ENCODE data around the gene TSPOAP1. TPM values are rescaled to one million over a fixed set of nuclear protein-coding genes. Genes with fewer than 3 reads are reported as not detected.

The TSPOAP1 gene
- polyA plus RNA-seq, 2 of the 4 experiments (the other 2 are of a cell fraction): not detected

GRCh38 chr17:58279736-58280479, 48.7 kb downstream of the TSPOAP1 start:
- no peak overlapping the region for H3K27ac ChIP-seq
- CTCF ChIA-PET: interaction anchor here (0.6 to 3.0 kb wide), 6 partner anchors 8 to 38 kb away, joined by 3 to 10 read pairs (median 5); no protein-coding TSS in a partner anchor
- WGBS (ENCODE audit: missing lambda C conversion rate): 48% methylated on average over 16 of the region's 16 CpGs
- no peak overlapping the region for H3K4me2 ChIP-seq
- H3K4me3 ChIP-seq: no peak overlapping the region
- no peak for FAIRE-seq
- 0 out of 6 replicates have a peak, but pooled peaks of 1 of the 2 experiments have one; percentile 7 for ATAC-seq
- no peaks in the 10 kb centered on the region for H3K4me1 ChIP-seq
- POLR2A ChIA-PET: no interaction called here
- no peak for DNase-seq (ENCODE audit: low read depth in 1 of 2, low spot score in 1 of 2)
- TF ChIP-seq POLR2A (IDR thresholded peaks at IDR 0.05; ENCODE audit: low read length) (no peak), HEYL (CRISPR knock-in tag; IDR thresholded peaks at IDR 0.05) (no peak), CTCF (IDR thresholded peaks at IDR 0.05) (no peak), RCOR1 (IDR thresholded peaks at IDR 0.05; ENCODE audit: low read depth, low read length) (no peak), RAD21 (conservative IDR thresholded peaks at IDR 0.05 in 1 of 2, IDR thresholded peaks at IDR 0.05 in 1 of 2) (no peak), NFE2L2 (conservative IDR thresholded peaks at IDR 0.05; ENCODE audit: low read length) (no peak), JUNB (IDR thresholded peaks at IDR 0.05) (no peak), REST (IDR thresholded peaks at IDR 0.05) (no peak), EP300 (IDR thresholded peaks at IDR 0.05) (no peak), ELK1 (IDR thresholded peaks at IDR 0.05; ENCODE audit: low read depth, low read length) (no peak), FOSB (CRISPR knock-in tag; IDR thresholded peaks at IDR 0.05) (no peak), TFCP2L1 (CRISPR knock-in tag; IDR thresholded peaks at IDR 0.05) (no peak), ZC3H11A (IDR thresholded peaks at IDR 0.05) (no peak), CBX8 (IDR thresholded peaks at IDR 0.05) (no peak), MYC (IDR thresholded peaks at IDR 0.05; ENCODE audit: borderline replicate concordance, low read length) (no peak), HES2 (IDR thresholded peaks at IDR 0.05) (no peak)
- H3K9me3 ChIP-seq: no peaks in the 10 kb centered on the region

DNA sequence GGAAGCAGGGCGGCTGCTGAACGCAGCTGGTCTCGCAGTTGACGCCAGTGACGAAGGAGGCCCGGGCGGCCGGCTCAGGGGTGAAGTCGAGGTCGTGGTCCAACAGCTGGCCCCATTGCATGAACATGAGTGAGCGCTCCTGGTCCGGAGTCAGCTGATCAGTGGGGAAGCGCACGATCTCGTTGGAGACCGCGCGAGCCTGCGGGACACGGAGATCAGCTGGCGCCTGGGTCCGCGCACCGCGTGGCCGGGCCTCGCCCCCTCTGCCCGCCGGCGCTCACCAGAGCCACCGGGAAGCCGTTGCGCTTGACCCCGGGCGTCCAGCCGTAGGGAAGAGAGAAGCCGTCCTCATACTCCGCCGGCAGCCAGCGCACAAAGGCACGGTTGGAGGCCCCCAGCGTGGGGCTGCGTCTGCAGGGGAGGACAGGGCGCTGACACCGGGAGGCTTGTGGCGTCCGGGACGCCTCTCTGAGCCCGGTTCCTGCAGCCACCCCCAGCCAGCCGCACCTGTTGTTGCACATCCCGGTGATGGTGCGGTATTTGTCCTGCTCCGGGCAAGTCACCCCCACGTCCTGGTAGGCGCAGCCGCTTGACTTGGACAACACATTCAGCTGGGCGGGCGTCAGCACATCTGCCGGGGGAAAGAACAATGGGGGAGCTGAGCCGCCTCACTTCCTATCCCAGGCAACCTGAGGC, 49.4 kb downstream of the TSPOAP1 start:
- no peak for FAIRE-seq
- no peaks in the 10 kb centered on the region for H3K9me3 ChIP-seq
- ATAC-seq: no peak
- 64% methylated on average over 47 of the region's 60 CpGs for WGBS (ENCODE audit: missing lambda C conversion rate)
- CTCF ChIA-PET: interaction anchor here (0.5 to 2.1 kb wide), 6 partner anchors 10 to 906 kb away, joined by 3 to 10 read pairs (median 4); no protein-coding TSS in a partner anchor
- H3K4me3 ChIP-seq: no peak overlapping the region
- POLR2A ChIA-PET: no interaction called here
- H3K4me1 ChIP-seq: no peaks in the 10 kb centered on the region
- no peak overlapping the region for H3K4me2 ChIP-seq
- no peak for DNase-seq (ENCODE audit: low read depth in 1 of 2, low spot score in 1 of 2)
- no peak overlapping the region for H3K27ac ChIP-seq
- no peak for TF ChIP-seq ZNF302 (CRISPR knock-in tag; IDR thresholded peaks at IDR 0.05)
